Cerebellar nuclear complex (tissue), 1 donor: ENCODE measurements around the gene MYO6.

Source experiments
- DNase-seq, 2 experiments: peaks; one replicate each; lab custom pipeline; 2025; lab: John Stamatoyannopoulos, UW

MYO6 gene

DNA sequence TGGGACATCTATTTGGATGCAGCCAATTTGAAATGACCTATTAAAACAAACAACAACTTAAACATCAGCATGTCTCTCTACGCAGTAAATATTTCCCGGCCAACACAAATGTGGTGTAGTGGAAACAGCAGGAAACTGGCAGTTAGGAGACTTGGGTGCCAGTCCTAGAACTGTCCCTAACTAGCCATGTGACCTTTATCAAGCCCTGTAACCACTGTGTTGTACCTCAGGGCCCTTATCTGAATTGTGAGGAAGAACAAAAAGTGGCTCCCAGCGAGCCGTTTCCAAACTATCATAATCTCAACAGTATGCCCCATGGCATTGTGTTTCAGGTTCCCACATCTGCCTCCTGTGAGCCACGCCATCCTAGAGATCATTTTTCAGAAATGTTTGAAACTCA lies 198.9 kb downstream of the MYO6 start:
- DNase-seq: no peak

DNA sequence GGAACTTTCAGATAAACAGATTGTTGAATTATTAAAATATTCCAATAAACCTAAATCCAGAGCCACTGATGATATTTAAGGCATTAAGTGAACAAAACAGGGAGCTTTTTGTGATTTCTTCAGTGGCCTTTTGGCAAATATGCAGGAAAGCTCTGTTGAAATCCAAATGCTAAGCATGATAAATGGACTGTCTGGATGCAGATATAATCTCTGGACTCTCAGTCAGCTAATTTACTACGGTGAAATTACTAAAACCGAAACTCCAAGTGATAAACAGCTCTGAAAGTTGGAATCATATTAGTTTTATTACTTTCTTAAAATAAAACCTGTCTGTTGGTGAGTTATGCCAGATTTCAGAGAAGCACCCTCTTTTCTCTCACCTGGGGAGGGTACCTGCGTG lies 203.1 kb downstream of the MYO6 start:
- DNase-seq: no peak

DNA sequence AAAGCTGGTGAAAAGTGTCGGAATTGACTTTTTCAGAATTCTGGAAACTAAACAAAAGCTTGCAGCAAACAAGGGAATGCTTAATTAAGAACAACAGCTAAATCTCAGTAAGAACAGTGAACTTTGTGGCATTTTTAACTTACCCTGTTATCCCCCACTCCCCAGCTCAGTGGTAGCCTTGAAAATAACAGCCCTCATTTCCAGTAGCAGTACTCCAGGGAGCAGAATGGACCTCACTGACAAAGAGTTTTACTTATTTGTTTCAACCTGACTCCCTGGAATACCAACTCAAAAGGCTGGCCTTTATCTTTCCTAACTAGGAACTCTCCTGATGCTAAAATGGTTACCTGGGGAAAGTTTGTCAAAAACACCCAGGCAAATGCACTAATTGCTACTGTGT lies 214.5 kb downstream of the MYO6 start:
- no peak for DNase-seq

DNA sequence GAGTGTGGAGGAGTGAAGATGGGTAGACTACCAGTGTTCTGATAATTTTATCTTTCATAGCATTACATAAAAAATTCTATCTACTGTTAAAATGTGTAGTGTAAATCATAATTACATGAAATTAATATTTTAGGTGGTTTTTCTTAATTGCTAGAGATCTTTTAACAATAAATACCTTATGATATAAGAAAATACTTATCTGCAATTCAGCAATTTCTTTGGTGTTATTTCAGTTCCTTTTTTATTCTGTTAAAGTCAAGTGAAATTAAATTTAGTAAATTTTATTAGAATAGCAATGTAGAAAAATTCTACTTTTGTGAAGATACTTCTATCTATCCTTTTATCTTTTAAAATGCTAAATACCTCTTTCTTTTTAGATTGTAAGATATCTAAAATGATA lies 219.1 kb downstream of the MYO6 start:
- no peak for DNase-seq
